HS-5 (cell line): ENCODE results near the gene ELAVL2.
A peak's percentile ranks its signal among the peaks of the same experiment; 100 is the strongest.

Source experiments
- DNase-seq: peaks from one replicate; pipeline ENCODE4 v3.0.0-alpha.2; 2012; ENCODE audit warnings: low read depth

Gene ELAVL2

GRCh38 chr9:23826120-23826629, at the start of gene ELAVL2:
Gene ELAVL2 (minus strand): TSS chr9:23826240. CDS start chr9:23762234, 64,006 bp downstream.
- DNase-seq: no peak

DNA sequence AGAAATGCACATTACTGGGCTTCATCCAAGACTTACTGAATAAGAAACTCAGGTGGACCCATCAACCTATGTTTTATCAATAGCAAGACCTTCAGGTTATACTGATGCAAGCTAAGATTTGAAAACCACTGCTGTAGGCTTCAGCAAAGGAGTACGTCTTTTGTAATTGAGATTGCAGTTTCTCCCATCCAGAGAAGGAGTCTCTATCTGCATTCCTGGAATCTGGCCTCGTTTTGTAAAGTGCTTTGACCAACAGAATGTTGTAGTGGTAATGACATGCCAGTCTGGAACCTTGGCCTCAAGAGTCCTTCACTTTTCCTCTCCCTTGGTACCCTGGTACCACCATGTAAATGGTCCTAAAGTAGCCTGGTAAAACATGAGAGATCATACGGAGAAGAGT, 32.2 kb upstream of the ELAVL2 start:
- DNase-seq: no peak

DNA sequence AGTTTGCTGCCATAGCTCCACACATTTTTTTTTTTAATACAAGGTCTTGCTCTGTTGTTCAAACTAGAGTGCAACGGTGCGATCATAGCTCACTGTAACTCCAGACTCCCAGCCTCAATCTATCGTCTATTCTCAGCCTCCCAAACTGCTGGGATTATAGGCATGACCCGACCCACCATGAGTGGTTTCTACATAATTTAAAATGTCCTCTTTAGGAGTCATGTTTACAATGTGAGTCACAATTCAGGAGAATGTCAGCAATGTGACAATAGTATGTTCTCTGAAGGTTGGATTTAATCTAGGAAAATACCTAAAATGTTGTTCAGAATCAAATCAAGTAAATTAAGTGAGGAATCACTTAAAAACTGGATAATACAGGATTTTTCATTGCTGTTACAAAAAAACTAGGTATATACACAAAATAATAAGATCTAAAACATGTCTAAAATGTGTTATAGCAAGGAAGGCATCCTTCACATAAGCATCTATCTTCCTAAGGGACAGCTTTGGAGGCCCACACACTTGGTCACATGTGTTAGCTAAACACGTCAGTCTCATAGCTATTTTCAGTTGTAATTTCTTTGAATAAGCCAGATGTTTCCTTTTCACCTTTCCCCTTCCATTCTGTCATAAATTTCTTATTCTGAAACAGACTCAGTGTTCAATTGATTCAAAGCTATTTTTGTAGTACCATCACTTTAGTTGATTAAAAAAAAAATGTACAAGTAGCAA, 30.0 kb upstream of the ELAVL2 start:
- DNase-seq: peak; percentile 13

DNA sequence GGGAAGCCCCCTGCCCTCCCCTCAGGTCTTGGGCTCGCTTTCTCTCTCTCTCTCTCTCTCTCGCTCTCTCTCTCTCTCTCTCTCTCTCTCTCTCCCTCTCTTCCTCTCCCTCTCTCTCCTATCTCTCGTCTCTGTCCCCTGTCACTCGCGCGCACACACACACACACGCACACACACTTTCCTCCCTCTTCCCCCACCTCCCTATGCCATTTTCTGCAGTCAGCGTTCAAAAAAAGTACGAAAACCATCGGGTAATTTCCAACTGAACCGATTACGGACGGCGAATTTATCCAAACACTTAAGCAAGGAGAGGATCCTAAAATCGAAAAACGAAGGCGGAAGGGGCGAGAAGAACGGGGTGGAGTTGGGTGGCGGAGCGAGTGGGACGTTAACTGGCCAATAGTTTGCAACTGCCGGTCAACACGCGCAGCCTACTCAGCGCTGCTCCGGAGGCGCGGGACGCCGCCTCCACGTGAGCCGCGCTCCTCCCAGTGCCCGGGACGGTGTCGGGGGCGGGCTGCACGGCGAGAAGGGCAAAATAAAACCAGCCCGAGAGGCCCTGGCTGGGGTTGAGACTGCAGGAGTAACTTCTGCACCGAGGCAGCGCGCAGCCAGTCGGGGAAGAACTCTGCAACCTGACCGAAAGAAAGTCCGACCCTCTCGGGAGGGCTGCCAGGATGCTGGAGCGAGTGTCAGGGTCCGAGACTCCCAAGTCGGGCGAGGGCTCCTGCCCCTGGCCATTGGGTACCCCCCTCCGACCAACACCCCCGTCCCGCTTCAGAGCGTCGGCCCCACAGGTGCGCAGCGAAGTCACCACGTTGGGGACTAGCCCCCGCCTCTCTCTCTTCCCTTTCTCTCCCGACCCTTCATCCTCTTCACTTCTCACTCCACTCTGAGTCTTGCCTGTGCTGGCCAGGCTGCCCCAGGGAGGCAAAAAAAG, 24.9 kb upstream of the ELAVL2 start:
- no peak for DNase-seq

- DNase-seq: no peak
These were observed 24.2 kb upstream of the ELAVL2 start for GRCh38 chr9:23850242-23850689.

GRCh38 chr9:23849379-23850035, 23.5 kb upstream of the ELAVL2 start:
- no peak for DNase-seq

DNA sequence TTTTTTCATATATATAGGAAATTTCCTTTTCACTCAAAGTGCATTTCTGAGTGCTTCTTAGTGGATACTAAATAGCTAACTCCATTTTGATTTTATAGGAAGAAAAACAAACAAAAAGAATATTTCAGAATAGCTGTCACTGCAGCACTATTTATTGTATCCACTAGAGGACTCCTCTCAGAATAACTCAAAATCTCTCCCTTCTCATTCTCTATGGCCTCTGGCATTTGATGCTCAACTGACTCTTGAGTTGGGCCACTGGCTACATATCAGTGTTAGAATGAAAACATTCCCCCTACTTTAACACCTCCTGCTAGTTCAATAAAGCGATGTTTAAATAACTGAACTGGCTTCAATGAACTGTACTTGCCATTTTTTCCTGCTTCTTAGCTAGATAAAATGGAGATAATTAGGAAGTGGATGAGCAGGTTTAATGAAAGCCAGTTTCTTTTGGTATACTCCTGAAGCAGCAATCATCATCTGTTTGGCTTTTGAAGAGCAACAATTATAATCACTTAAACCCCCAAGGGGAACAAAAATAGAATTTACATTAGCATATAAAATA, 16.6 kb upstream of the ELAVL2 start:
- no peak for DNase-seq

GRCh38 chr9:23841304-23841703, 15.3 kb upstream of the ELAVL2 start:
- DNase-seq: no peak

DNA sequence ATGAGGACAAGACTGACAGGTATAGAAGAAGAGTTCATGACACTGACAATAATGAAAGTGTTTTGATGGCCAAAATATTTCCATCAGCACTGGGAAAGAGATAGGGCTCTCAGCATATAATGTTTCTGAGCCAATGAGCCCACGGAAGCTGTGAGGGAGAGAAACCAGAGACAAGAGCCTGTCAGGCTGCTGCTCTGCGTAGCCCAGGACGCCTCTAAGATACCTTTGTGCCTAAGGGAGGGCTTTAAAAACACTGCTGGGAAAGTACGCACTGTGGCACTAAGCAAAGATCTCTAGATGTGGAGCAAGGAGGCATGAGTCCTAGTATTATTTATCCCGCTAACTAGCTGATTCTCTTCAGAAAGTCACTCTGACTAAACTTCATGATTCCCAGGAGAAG, 11.0 kb upstream of the ELAVL2 start:
- DNase-seq: no peak

GRCh38 chr9:23830929-23831730, 5.1 kb upstream of the ELAVL2 start:
- DNase-seq: no peak

- no peak for DNase-seq
These were observed 4.4 kb upstream of the ELAVL2 start for GRCh38 chr9:23830476-23830805.

DNA sequence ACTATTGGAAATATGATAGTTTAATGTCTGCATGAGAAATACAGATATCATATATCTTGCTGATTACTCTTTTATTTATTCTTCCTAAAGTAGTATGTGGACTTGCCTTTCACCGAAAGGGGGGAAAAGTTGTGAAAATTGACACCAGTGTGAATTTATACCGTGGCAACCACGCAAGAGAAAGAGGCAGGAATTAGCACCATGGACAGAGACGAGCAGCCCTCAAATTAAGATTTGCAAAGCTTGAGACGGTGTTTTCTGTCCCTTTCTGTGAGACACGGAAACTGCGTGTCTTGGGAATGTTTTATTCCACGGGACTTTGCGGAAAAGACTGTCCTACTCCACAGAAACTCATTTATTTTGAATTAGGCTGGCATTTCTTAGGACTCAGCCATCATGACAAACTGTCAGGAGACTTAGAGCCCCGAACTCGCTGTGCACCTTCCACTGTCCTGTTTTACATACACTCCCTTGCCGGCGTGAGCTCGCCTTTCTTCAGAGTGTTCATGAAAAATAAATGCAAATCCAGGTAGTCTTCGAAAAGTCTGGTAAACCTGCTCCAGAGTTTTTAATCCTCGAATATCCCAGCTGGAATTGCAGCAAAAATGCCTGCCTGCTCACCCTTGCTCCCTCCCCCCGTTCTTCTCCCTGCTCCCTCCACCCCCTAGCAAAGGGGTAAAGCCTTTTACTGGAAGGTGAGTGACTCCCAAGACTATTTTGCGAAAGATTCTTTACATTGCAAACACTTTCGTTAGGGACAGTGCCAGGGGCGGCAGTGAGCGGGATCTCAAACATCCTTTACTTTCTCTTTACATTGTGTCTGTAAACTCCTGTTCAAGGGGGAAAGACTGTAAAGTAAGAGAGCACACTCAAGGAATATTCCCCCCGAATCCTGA, 3.8 kb upstream of the ELAVL2 start:
- no peak for DNase-seq

GRCh38 chr9:23825700-23826099, 340 bp downstream of the ELAVL2 start:
- DNase-seq: no peak

DNA sequence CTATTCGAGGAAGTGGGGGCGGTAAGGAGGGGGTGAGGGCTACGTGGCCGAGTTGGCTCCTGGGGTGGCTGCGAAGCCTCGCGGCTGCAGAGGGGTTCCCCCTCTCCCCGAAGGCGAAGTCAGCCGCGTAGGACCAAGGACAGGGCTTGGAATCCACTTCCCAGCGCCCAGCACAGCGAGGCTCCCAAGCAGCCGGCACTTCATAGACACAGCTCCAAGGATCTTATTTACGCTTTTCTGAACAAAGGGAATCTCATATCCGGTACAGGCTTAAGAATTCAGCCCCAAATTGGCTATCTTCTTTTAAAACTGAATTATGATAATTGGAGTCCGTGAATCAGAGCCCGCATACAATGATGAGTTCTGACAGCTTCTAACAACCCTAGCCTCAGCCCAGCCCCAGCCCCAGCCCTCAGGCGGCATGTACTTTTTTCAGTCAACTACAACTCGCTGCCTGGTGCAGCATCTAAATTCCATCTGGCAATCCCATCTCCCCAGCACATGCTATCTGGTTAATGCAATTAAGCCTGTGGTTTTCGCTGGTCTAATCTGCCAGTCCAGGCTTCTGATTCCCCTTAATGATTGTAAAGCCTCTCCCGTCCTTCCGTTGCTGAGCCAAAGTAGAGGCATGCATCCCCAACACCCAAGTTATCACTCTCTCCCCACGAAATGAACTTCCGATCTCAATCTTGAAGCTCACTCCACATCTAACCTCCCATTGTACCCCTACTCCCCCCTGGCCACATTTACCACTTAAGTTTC, 1.0 kb downstream of the ELAVL2 start:
- DNase-seq: no peak

DNA sequence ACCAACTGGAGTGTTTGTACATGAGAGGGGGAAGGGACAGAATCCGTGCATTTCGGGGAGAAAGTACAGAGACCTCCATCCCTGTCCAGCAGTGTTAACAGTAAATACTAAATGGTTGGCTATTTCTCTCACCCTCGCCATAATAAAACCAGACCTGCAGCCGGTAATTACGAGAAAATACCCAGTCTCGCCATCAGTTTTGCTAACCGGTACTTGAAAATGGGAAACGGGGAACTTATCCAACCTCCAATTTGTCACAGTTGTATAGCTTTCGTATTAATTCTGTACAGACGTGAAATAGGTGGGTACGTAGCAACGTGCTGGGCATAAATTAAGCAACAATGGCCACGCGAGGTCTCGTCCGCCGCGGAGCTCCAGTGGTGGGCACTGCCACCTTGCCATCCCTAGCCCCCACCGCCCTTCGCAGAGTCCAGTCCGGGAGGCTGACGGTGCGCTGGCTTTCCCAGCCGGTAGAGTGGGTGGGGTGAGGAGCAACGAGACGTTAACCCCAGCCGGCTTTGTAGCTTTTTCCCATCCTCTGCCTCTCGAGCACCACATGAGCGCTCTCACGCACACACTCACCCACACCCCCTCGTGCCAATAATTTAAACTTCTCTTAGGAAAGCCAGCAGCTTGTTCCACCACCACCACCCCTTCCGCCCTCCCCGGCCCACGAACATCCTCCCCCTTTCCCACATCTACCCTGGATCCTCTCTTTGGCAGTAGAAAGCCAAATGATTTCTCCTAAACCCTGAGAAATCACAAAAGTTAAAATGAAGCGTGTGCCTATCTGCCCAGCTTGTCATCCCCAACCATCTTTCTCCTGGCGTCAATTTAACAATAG, 1.8 kb downstream of the ELAVL2 start:
- no peak for DNase-seq

- no peak for DNase-seq
These were observed 2.8 kb downstream of the ELAVL2 start for GRCh38 chr9:23823269-23823668.

DNA sequence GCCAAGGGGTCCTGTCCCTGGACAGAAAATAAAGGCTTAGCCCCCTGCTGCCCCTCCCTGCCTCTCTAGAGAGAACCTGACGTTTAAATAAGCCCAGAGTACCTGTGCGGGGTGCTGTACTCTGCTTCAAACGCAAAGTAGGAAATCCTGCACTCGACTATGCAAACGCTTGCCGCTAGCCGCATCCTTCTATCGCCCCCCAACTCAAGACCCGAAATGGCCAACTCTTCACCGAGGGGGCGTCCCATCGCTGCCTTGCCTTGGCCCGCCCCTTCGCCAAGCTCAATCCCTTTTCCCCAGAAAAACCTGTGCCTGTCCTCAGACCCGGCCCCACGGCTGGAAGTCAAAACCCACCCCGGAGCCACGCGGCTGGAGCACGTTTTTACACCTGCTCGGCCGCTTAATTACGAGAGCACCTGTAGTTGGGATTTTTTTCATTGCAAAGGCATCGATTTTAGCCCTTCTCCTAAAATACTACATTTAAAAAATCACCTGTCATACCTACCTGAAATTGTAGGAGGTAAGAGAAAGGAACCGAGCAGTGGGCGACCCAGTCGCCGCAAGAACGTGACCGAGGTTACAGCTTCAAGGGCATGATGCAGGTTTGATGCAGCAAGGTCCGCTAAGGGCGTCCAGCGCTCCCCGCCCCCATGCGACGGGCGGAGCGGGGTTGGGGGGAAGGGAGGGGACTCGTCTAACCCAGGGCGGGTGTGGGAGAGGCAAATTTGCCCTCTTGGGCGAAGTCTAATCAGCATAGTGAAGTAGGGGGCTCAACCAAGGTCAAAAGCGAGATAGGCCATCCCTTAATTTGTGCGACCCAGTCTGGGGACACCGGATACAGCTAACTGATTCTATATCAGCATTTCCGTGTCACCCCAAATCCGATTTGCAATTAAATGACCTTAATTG, 3.5 kb downstream of the ELAVL2 start:
- no peak for DNase-seq
